ENCODE results near the gene CFAP206. TPM values are rescaled to one million over a fixed set of nuclear protein-coding genes. Genes with fewer than 3 reads are reported as not detected.

CFAP206 gene
- total and polyA plus RNA-seq, 2 donors (not counting 1 experiment from before 2014, with no cell fraction given): not detected

DNA sequence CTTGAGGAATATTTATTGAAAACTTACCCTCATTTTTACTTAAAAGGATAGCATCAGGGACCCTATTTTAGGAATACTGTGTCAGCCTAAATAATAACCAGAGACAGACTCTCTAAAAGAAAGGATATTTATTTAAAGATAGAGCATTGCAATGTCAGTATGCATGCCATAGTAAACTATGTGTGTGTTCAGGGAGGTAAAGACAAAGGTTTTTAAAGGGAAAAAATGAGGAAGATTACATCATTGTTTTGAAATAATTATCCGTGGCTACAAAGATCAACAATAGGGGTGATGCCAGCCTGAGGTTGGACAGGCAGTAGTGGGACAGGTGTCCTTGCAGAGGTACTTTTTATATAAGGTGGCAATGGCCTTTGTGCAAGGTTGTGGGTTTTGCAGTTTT, 23.7 kb upstream of the CFAP206 start:
- TF ChIP-seq EZH2 (IDR thresholded peaks at IDR 0.05; ENCODE audit: borderline replicate concordance, insufficient read depth, low read depth, low read length, poor library complexity, severe bottlenecking): no peak
- TF ChIP-seq CTCF (IDR thresholded peaks at IDR 0.05): no peak
- 90% methylated on average over 1 of the region's 1 CpG for WGBS (ENCODE audit: insufficient coverage)
- Histone ChIP-seq H3K27me3 (replicated peaks in 1 of 4; ENCODE audit: control extremely low read depth in 1 of 4, control insufficient read depth in 3 of 4, insufficient read depth in 4 of 4, low read length in 3 of 4) (no peaks in the 10 kb centered on the region), H3K4me3 (ENCODE audit: control extremely low read depth in 1 of 5, extremely low read depth in 1 of 5, insufficient read depth in 1 of 5, low read depth in 2 of 5, low read length in 4 of 5) (no peak overlapping the region), H3K4me1 (ENCODE audit: control insufficient read depth in 2 of 2, insufficient read depth in 2 of 2, low read length in 2 of 2) (peaks cover 1 to 2% of the 10 kb centered on the region in 2 donors), H3K9me3 (ENCODE audit: control extremely low read depth in 1 of 3, control insufficient read depth in 2 of 3, insufficient read depth in 1 of 3, low read length in 2 of 3) (no peaks in the 10 kb centered on the region), H3K27ac (ENCODE audit: low read length in 2 of 2) (no peak overlapping the region), H3K4me2 (replicated peaks; ENCODE audit: low read depth, low read length, poor library complexity, severe bottlenecking) (no peak overlapping the region), H2AFZ (ENCODE audit: insufficient read depth, low read depth, low read length, poor library complexity, severe bottlenecking) (no peak overlapping the region), H3K36me3 (replicated peaks in 1 of 2; ENCODE audit: control extremely low read depth in 1 of 2, control insufficient read depth in 1 of 2, extremely low read depth in 1 of 2, insufficient read depth in 2 of 2, low read length in 1 of 2) (no peaks in the 10 kb centered on the region), H3K79me2 (ENCODE audit: control insufficient read depth, insufficient read depth, low read length) (no peaks in the 10 kb centered on the region), H3K9ac (ENCODE audit: low read length) (no peak overlapping the region), H4K20me1 (ENCODE audit: control insufficient read depth, insufficient read depth, low read length, poor library complexity, severe bottlenecking) (no peaks in the 10 kb centered on the region)
- intact Hi-C loops (cut with micrococcal nuclease): no loop called here
- H3K9me3 Mint-ChIP-seq (ENCODE audit: insufficient read depth): no peaks in the 10 kb centered on the region
- no peak overlapping the region for H3K4me3 Mint-ChIP-seq
- CTCF ChIA-PET: no interaction called here
- no peak for ATAC-seq (ENCODE audit: low read depth)
- POLR2A ChIA-PET: no interaction called here
- peaks cover 2% of the 10 kb centered on the region for H3K4me1 Mint-ChIP-seq
- no peaks in the 10 kb centered on the region for H3K27me3 Mint-ChIP-seq
- no peak for DNase-seq
- no peak overlapping the region for H3K27ac Mint-ChIP-seq

DNA sequence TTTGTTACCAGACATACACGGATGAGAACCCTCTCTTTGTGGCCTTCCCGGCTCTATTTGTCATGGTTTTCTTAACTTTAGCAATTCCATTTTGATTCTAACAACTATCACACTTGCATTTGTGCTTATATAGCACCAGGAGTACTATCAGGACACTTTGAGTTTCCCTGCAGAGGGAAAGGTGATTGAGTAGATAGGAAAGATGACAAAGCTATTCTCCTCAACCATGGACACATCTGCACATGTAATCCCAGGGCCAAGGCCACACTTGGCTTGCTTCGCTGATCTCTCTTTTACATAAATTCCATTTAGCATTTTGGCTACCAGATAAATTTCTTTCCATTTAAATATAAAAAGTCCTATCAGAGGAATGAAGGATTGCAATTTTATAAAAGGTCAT, 23.3 kb upstream of the CFAP206 start:
- H3K9me3 ChIP-seq (ENCODE audit: control extremely low read depth in 1 of 3, control insufficient read depth in 2 of 3, insufficient read depth in 1 of 3, low read length in 2 of 3): no peaks in the 10 kb centered on the region
- ATAC-seq (ENCODE audit: low read depth): no peak
- no peaks in the 10 kb centered on the region for H3K9me3 Mint-ChIP-seq (ENCODE audit: insufficient read depth)

More for the DNA sequence above, 23.3 kb upstream of the CFAP206 start:
- no peaks in the 10 kb centered on the region for H3K4me1 ChIP-seq (ENCODE audit: control insufficient read depth in 2 of 2, insufficient read depth in 2 of 2, low read length in 2 of 2)
- no peaks in the 10 kb centered on the region for H3K4me1 Mint-ChIP-seq
- no peak overlapping the region for H3K27ac ChIP-seq (ENCODE audit: low read length in 2 of 2)
- H3K4me3 Mint-ChIP-seq: no peak overlapping the region
- intact Hi-C loops (cut with micrococcal nuclease): no loop called here
- WGBS (ENCODE audit: insufficient coverage): 80% methylated on average over 1 of the region's 3 CpGs
- no peaks in the 10 kb centered on the region for H3K36me3 ChIP-seq (replicated peaks in 1 of 2; ENCODE audit: control extremely low read depth in 1 of 2, control insufficient read depth in 1 of 2, extremely low read depth in 1 of 2, insufficient read depth in 2 of 2, low read length in 1 of 2)
- no peaks in the 10 kb centered on the region for H3K27me3 Mint-ChIP-seq
- no peak overlapping the region for H2AFZ ChIP-seq (ENCODE audit: insufficient read depth, low read depth, low read length, poor library complexity, severe bottlenecking)
- no peaks in the 10 kb centered on the region for H3K79me2 ChIP-seq (ENCODE audit: control insufficient read depth, insufficient read depth, low read length)
- H4K20me1 ChIP-seq (ENCODE audit: control insufficient read depth, insufficient read depth, low read length, poor library complexity, severe bottlenecking): no peaks in the 10 kb centered on the region
- H3K27me3 ChIP-seq (replicated peaks in 1 of 4; ENCODE audit: control extremely low read depth in 1 of 4, control insufficient read depth in 3 of 4, insufficient read depth in 4 of 4, low read length in 3 of 4): no peaks in the 10 kb centered on the region
- DNase-seq: no peak
- H3K27ac Mint-ChIP-seq: no peak overlapping the region
- CTCF ChIA-PET: interaction anchor here (1.4 kb wide), 1 partner anchor 9 kb away, joined by 4 read pairs; no protein-coding TSS in a partner anchor
- H3K9ac ChIP-seq (ENCODE audit: low read length): no peak overlapping the region
- POLR2A ChIA-PET: interaction anchor here (0.6 kb wide), 1 partner anchor 245 kb away, joined by 3 read pairs; no protein-coding TSS in a partner anchor
- no peak for TF ChIP-seq CTCF (IDR thresholded peaks at IDR 0.05)
- no peak overlapping the region for H3K4me2 ChIP-seq (replicated peaks; ENCODE audit: low read depth, low read length, poor library complexity, severe bottlenecking)
- no peak overlapping the region for H3K4me3 ChIP-seq (ENCODE audit: control extremely low read depth in 1 of 5, extremely low read depth in 1 of 5, insufficient read depth in 1 of 5, low read depth in 2 of 5, low read length in 4 of 5)
